GF-D8 (cell line): ENCODE results near the gene PDCL3.

Source experiments
- DNase-seq: peaks from one replicate; lab custom pipeline; 2025; lab: John Stamatoyannopoulos, UW

The PDCL3 gene

DNA sequence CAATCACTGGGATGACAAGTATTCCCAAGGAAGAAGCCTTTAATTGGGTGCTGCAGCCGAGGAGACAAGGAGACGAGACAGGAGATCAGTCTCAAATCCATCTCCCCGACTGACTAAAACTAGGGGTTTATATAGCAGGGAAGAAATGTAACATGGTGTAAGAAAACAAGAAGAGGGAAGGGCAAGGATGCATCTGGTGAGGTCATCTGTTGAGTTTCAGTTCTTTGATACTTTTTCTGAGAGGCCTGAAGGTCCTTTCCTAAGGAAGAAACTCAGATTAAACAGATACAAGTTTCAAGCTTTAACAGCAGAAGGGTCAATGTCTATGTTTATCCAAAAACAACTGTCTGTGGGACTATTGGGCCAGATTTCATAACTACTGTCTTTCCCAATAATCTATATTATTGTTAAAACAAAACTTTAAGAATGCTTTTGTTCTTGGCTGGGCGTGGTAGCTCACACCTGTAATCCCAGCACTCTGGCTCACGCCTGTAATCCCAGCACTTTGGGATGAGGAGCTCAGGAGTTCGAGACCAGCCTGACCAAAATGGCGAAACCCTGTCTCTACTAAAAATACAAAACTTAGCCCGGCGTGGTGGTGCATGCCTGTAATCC, 2.5 kb upstream of the PDCL3 start:
- DNase-seq = no peak

DNA sequence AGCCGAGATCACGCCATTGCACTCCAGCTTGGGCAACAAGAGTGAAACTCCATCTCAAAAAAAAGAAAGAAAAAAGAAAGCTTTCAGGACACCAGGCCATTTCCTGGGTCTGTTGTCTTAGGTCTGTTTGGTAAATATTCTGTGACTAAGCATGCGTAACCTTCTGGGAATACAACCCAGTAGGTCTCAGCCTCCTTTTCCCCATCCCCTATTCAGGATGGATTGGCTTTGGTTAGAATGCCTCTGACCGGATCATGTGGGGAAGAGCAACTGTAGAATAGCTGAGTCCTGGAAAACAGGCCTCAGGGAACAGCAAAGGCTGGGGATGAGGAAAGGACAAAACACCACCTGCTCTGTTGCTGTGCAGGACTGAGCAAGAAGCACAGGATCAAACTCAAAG, 1.6 kb upstream of the PDCL3 start:
- no peak for DNase-seq

DNA sequence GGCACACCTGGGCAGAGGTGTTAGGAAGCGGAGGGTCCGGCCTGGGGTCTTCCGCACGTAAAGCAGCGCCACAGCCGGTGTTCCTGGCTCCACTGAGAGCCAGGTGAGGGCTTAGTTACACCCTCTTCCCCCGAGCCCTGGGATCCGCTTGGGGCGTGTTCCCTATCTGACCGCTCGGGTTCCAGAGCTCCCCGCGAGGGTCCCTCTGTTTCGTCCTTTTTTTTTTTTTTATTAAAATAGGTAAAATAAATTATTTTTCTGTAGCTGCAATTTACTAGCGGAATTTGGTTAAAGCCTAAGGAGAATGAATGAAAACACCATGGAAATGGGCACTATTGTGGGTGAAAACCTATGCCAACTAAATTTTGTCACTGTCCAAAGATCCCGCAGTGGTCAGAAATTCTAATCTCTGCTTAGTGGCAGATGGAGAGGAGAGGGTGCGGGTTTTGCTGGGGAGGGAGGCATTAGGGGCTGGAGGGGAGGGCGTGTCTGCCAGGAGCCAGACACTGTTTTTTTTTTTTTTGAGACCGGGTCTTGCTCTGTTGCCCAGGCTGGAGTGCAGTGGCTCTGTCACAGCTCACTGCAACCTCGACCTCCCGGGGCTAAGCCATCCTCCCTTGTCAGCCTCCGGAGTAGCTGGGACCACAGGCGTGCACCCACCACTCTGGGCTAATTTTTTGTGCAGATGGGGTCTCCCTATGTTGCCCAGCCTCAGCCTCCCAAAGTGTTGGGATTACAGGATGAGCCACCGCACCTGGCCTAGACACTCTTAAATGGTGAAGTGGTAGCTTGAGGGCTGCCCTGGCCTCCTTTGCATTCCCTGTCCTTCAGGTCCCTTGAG, 834 bp downstream of the PDCL3 start:
- no peak for DNase-seq

DNA sequence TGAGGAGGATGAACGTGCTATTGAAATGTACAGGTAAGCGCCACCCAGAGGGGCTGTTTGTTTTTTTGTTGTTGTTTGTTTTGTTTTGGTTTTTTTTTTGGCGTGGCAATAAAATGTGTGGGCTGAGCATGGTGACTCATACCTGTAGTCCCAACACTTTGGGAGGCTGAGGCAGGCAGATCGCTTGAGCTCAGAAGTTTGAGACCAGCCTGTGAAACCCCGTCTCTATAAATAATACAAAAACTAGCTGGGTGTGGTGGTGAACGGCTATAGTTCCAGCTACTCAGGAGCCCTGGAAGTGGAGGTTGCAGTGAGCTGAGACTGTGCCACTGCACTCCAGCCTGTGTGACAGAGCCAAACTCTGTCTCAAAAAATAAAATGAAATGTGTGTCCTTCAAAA, 6.2 kb downstream of the PDCL3 start:
- no peak for DNase-seq

DNA sequence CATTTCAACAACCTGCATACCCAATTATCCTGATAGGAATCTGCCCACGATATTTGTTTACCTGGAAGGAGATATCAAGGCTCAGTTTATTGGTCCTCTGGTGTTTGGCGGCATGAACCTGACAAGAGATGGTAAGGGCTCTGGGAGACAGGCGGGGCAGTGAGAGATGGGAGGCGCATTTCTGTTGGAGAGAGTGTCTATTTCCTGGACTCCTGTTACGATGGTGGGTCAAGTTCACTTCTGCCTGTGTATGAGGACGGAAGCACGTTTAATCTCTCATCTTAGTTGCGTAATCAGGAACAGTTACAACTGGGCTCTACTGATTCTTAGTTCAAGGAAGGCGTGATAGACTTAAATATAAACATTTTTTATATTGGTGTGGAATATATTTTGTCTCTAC, 8.9 kb downstream of the PDCL3 start:
- peak; percentile 83 for DNase-seq

DNA sequence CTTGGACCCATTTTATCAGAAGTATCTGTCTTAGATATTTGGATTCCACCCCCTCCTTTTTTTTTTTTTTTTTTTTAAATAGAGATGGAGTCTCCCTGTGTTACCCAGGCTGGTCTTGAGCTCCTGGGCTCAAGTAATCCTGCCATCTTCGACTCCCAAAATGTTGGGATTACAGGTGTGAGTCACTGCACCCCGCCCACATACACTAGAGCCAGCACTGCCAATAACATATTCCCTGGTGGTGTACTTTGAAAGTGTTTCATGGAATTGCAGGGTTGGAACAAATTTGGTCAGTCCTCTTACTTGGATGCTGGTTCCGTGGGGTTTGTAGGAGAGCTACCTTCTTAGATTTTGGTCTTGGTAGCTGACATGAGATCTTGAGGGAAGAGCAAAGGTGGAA, 15.0 kb downstream of the PDCL3 start:
- DNase-seq = no peak

DNA sequence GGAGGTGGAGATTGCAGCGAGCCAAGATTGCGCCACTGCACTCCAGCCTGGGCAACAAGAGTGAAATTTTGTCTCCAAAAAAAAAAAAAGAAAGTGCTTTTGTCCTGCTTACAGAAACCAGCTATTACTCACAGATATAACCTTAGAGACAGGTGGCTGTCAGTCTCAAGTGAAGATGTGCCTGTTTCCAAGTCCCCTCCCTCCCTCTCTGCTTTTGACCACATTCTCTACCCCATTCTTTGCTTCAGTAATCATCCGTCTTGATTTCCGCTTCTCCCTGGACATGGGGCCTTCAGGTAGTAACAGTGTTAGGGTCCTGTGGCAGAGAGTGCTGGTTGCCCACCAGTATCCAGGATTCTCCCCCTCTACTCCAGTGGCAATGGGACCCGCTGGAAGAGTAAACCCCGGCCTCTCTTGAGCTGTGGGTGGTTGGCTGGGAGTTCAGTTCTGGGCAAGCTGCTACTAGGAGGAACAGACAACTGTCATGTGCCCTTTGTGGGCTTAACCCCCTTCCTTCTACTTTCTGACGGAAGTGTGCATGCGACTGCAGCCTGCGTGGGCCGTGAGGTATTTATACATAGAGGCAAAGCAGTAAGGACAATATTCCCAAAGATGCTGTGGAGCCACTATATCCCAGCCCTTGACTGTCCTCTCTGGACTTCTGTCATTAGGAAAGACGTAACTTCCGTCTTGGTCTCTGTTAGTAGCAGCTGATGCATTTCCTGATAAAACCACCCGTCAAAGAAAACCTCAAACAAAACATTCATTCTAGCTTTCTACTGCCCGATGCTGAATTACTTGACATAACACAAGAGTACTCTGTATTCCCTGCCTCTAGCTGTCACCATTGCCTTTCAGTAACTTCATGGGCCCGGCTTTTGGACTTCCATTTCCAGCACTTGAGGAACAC, 17.8 kb downstream of the PDCL3 start:
- DNase-seq = peak; percentile 63

DNA sequence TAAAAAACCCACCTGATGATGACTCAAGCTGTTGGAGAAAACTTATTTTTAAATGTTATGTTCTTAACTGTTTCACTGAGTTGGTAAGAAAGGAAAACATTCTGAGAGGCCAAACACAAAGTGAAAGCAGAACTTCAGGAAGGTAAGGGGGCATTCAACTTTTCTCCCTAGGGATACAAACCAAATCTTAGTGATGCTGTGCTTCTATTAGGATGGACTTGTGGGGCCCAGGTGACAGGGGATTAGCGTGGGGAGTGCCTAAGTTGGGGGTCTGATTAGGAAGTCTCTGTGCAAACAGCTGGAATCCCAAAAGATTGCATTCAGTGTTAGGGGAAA, 18.5 kb downstream of the PDCL3 start:
- no peak for DNase-seq

DNA sequence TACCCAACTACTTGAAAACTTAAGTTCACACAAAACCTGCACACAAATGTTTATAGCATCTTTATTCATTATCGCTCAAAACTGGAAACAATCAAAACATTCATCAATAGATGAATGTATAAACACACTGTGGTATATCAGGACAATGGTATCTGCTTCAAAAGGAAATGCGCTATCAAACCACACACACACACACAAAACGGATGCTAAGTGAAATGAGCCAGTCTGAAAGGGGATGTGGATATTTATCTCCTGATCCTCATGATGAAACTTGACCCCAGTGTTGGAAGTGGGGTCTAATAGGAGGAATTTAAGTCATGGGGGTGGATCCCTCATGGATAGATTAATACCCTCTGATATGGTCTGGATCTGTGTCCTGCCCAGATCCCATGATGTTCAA, 22.0 kb downstream of the PDCL3 start:
- DNase-seq = no peak

DNA sequence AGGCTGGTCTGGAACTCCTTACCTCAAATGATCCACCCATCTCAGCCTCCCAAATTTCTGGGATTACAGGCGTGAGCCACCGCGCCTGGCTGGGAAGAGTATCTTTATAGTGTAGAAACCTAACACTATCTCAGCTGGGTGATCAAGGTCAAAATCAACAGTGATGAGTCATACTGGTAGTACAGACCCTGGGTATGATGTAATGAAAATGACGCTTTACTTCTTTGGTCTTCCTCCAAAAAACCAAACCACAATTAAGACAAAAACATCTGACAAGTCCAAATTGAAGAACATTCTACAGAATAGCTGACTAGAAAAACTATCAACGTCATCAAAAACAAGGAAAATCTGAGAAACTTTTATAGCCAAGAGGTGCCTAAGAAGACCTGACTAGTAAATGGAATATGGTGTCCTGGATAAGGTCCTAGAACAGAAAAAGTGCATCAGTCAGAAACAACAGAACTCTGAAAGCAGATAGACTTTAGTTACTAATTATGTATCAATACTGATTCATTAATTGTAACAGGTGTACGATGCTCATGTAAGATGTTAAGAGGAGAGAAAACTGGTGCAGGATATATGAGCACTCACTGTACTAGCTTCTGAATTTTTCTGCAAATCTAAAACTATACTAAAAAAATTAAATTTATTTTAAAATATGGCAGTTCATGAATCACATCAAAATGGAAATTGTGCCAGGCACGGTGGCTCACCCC, 25.4 kb downstream of the PDCL3 start:
- DNase-seq = peak; percentile 50

DNA sequence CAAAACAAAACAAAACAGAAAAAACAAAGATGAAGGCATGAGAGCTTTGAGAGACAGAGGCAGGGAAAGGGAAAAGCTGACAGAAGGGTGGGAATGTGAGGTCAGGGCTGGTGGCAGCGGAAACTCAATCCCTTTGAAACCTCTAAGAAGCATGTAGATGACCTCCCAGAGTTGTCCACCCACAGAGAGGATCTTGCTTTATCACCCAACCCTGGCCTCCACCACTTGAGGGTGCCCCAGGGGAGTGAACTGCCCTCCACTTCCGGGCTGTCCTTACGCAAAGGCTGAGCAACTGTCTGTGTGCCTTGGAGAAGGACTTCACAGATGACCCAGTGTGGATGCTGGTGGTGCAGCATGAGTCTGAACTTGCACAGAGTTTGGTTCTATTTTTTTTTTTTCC, 26.7 kb downstream of the PDCL3 start:
- peak; percentile 22 for DNase-seq

DNA sequence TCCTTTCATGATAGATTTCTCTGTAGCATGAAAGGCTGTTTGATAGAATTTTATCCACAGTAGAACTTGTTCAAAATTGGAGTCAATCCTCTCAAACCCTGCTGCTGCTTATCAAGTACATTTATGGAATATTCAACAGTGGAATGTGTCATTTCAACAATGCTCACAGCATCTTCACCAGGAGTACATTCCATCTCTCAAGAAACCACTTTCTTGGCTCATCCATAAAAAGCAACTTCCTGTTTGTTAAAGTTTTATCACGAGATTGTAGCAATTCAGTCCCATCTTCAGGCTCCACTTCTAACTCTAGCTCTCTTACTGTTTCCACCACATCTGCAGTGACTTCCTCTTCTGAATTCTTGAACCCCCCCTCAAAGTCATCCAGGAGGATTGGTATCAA, 29.4 kb downstream of the PDCL3 start:
- DNase-seq = peak; percentile 3

DNA sequence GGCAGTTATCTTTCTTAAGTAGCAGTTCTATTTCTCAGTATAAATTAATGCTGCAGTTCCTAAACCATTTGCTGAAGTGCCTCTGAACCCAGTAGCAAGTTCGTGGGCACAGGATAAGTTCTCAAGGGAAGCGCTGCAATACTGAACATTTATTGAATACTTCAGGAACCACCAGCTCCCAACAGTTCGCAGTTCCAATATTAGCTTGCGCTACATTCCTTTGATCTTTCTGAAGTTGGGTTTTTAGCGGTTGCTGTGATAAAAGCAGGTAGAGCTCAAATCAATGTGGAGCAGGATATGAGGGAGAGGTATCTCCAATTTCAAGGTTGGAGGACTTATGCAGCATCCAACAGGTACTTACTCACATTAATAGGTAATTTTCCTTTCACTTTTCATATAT, 33.7 kb downstream of the PDCL3 start:
- DNase-seq = no peak

DNA sequence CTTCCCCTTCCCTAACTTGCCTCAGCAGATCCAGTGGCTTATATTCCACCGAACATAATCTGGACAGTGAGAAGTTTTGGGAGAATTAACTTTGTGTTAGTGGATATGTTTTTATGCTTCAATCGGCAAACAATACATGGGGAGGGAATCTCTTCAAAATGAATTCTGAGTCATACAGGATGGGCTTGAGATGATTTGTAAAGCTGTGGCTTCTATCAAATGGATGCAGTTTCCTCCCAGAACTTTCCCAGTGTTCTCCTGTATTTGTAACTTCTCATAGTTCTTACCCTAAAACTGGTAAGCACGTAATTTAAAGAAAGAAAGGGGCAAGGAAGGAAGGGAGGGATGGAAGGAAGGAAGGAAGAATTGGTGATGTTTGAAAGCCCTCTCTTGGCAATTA, 36.8 kb downstream of the PDCL3 start:
- DNase-seq = no peak

DNA sequence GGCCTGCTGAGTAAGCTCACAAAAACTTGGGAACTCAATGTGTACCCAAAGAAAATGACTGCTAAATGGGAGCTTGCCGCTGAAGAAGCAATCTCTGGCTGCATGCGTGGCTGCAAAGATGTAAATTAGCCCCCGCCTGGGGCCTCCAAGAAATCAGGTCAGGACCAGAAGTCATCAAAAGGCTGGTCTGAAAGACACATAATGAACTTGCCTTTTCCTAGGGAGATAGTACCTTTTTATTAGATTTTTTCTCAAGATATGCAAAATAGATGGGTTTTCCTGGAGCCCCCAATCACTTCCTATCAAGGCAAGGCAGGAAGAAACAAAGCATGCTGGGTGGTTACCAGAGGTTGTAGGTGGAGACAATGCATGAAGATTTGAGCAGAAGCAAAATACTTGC, 38.9 kb downstream of the PDCL3 start:
- DNase-seq = no peak

DNA sequence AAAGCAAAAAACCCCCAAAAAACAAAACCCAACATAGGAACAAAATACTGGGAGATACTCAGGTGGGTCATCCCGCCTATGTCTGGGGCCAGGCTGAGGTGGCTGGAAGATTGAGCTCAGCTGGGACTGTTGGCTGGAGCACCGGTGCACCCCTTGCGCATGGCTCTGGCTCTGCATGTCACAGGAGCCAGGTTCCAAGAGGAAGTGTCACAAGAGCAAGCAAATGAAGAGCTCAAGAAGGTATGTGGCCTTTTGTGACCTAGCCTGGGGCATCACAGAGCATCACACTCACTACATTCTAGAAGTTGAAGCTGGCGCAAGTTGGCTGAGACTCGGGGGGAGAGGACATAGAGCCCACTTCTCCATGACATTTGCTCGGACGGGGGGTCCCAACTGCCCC, 40.6 kb downstream of the PDCL3 start:
- DNase-seq = no peak

DNA sequence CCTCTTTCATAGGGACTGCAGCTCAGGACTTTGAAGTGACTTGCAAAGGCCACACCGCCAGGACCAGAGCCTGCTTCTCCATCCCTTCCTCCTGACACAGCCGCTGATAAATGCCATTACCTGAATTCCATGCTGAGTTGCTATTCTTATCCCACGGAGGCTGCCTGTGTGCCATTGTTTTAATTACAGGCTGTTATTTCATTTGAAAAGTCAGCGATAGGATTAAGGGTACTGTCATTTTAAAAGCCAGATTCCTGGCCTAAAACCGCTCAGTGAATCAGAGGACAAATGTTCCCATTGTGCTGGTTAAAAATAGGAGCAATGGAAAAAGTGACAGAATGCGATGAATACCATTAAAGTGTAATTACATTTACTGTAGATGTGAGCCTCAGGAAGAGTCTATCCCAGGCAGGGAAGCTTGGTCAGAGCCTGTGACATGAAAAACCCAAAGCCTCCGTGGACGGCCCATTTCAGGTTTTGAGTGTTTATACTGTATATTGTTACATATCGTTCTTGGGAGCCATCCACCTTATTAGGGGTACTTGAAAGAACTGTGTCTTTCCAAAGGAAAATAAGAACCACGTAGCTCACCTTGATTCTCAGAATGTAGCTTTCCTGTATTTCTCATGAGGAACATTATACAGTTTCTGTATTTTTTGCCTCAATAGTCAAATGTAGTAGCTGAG, 41.3 kb downstream of the PDCL3 start:
- no peak for DNase-seq

DNA sequence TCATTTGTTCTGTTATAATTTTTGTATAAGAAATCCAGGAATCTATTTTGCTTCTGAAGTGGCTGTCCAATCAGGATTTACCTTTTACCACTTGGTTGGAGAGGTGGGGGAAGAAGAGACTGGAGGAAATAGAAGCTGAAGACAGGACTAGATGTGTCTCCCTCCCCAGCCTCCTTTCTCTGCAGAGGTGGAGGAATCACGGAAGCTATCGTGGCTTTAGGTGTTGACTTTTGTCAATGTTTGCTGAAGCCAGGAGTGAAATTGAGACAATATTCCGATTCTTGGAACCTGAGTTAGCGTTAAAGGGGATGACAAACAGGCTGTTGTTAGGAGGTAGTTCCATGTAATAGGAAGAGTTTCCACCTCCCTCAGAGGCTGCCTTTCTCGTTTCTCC, 43.5 kb downstream of the PDCL3 start:
- DNase-seq = no peak

DNA sequence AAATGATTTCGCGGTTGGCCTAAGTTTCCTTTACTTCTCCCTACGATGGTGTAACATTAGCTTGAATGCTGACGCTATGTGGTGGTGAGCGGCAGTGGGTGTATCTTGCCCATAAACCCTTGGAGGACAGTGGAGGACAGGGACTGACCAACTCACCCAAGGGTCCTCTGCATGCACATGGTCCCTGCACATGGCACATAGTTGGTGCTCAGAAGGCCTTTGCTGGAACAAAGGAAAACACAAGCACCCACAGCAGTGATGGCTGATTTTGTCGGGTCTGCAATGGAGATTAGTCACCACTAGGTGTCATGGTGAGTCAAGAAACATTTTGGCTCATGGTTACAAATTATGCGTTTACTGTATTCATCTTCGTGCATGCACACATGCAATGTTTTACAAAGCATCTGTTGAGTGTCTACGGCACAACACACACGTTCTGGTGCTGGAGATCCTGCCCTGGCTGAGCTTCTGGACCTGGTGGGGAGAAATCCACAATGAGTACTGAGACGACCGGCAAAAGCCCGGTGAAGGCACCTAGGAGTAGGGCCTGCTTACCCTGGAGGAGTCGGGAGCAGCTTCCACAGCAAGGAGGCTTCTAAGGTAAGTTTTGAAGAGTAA, 44.0 kb downstream of the PDCL3 start:
- DNase-seq = no peak

DNA sequence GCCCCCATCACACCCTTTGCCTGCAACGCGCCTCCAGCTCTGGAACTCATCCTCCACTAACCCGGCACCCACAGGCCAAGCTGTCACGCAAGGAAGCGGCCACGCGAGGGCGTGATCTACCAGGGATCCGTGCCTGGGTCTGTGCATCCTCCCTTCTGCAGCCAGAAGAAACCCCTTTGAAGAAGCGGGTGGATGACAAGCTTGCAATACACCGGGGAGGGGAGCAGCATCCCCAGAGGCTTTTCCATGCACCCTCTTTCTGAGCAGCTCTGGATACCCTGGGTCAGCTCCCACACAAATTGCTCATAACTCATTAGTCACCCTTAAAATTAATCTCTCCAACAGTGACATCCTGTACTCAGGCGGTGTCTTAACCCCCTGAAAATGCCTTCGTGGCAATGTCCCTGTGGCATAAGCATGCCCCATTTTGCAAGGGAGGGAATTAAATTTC, 47.6 kb downstream of the PDCL3 start:
- no peak for DNase-seq
